ENCODE results near the gene C19orf12. TPM values are rescaled to one million over a fixed set of nuclear protein-coding genes. Genes with fewer than 3 reads are reported as not detected.

C19orf12 gene
- total and polyA plus RNA-seq, 2 of the 13 experiments (the other 11 are each of a cell fraction or from before 2014, with no cell fraction given) = 17.7 to 34.4 TPM

DNA sequence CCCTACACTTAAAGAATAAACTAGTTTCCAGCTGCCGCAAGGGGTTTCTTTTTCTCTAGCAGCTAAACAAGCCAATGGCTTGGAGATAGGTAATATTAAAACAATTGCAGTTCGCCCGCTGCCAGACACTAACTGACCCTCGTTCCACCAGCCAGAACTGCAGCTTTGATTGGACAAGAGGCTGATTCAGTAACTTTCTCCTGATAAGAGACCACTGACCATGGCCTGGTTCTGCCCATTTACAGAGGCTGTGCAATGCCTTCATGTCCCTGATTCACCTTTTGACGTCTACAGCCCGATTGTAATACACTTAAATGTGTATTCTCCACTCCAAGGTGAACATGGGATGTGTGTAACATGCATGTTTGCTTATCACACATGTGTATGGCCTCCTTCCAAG, 12.8 kb upstream of the C19orf12 start:
- no TSS peak for BruUV-seq (replicated peaks)
- no peak for FAIRE-seq

GRCh38 chr19:29724746-29725145, 9.7 kb upstream of the C19orf12 start:
- ATAC-seq (no peak), FAIRE-seq (no peak), DNase-seq (ENCODE audit: low spot score) (no peak)
- 57% methylated on average over 14 of the region's 14 CpGs for WGBS (ENCODE audit: low lambda C conversion rate)
- Histone ChIP-seq H3K27ac (ENCODE audit: extremely low read length, insufficient read depth, low read length) (no peak overlapping the region), H3K9ac (ENCODE audit: insufficient read depth, low read depth, low read length) (no peak overlapping the region), H3K4me2 (ENCODE audit: low read depth, low read length) (no peak overlapping the region), H3K4me1 (ENCODE audit: insufficient read depth, low read length) (no peaks in the 10 kb centered on the region), H2AFZ (ENCODE audit: low read length) (no peak overlapping the region), H3K4me3 (replicated peaks in 1 of 3; ENCODE audit: insufficient read depth in 1 of 3, low read depth in 2 of 3, low read length in 3 of 3) (no peak overlapping the region), H3K79me2 (ENCODE audit: insufficient read depth, low read length) (no peaks in the 10 kb centered on the region), H3K36me3 (replicated peaks in 1 of 2; ENCODE audit: control insufficient read depth in 1 of 2, insufficient read depth in 2 of 2, low read length in 2 of 2) (no peaks in the 10 kb centered on the region), H4K20me1 (ENCODE audit: insufficient read depth, low read length) (no peaks in the 10 kb centered on the region), H3K9me3 (ENCODE audit: low read length) (no peaks in the 10 kb centered on the region), H3K27me3 (ENCODE audit: control insufficient read depth in 1 of 2, insufficient read depth in 2 of 2, low read length in 2 of 2) (peaks cover 1 to 18% of the 10 kb centered on the region in 2 experiments; a peak in 1 of 5 replicates)
- intact Hi-C loops (cut with micrococcal nuclease; ENCODE audit: unreplicated experiment) (no loop called here), in situ Hi-C loops (cut with HindIII; ENCODE audit: extremely low pct_ligation_motif_present, low pct_unique_long_range_greater_than_20kb) (loop anchor here (25.0 kb wide), 1 partner anchor 938 kb away; no protein-coding TSS in a partner anchor)
- ChIA-PET POLR2A (no interaction called here), CTCF (ENCODE audit: low intra/inter-chr PET ratio, low total read pairs) (no interaction called here)
- no peak for TF ChIP-seq BORCS8-MEF2B (CRISPR knock-in tag; IDR thresholded peaks at IDR 0.05)
- TF ChIP-seq HES4 (CRISPR knock-in tag; IDR thresholded peaks at IDR 0.05; ENCODE audit: borderline replicate concordance) = no peak
- TF ChIP-seq ZNF530 (CRISPR knock-in tag; IDR thresholded peaks at IDR 0.05; ENCODE audit: low read depth) = no peak
- TF ChIP-seq, protein P1, sequence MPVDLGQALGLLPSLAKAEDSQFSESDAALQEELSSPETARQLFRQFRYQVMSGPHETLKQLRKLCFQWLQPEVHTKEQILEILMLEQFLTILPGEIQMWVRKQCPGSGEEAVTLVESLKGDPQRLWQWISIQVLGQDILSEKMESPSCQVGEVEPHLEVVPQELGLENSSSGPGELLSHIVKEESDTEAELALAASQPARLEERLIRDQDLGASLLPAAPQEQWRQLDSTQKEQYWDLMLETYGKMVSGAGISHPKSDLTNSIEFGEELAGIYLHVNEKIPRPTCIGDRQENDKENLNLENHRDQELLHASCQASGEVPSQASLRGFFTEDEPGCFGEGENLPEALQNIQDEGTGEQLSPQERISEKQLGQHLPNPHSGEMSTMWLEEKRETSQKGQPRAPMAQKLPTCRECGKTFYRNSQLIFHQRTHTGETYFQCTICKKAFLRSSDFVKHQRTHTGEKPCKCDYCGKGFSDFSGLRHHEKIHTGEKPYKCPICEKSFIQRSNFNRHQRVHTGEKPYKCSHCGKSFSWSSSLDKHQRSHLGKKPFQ (CRISPR knock-in tag; IDR thresholded peaks at IDR 0.05; ENCODE audit: insufficient replicate concordance) = no peak
- no peak for TF ChIP-seq SMAD9 (CRISPR knock-in tag; IDR thresholded peaks at IDR 0.05)
- no peak for TF ChIP-seq CEBPZ (IDR thresholded peaks at IDR 0.05; ENCODE audit: low read length)
- no peak for TF ChIP-seq ZNF331 (CRISPR knock-in tag; IDR thresholded peaks at IDR 0.05)
- no TSS peak for BruUV-seq (replicated peaks)

More for the DNA sequence above, 12.8 kb upstream of the C19orf12 start:
- Histone ChIP-seq H3K4me2 (ENCODE audit: low read depth, low read length) (no peak overlapping the region), H3K27me3 (ENCODE audit: control insufficient read depth in 1 of 2, insufficient read depth in 2 of 2, low read length in 2 of 2) (peaks cover 4 to 24% of the 10 kb centered on the region in 2 experiments; a peak in 3 of 5 replicates), H2AFZ (ENCODE audit: low read length) (no peak overlapping the region), H3K36me3 (replicated peaks in 1 of 2; ENCODE audit: control insufficient read depth in 1 of 2, insufficient read depth in 2 of 2, low read length in 2 of 2) (no peaks in the 10 kb centered on the region), H3K27ac (ENCODE audit: extremely low read length, insufficient read depth, low read length) (no peak overlapping the region), H3K4me1 (ENCODE audit: insufficient read depth, low read length) (no peaks in the 10 kb centered on the region), H3K9ac (ENCODE audit: insufficient read depth, low read depth, low read length) (no peak overlapping the region), H3K79me2 (ENCODE audit: insufficient read depth, low read length) (no peaks in the 10 kb centered on the region), H4K20me1 (ENCODE audit: insufficient read depth, low read length) (no peaks in the 10 kb centered on the region), H3K9me3 (ENCODE audit: low read length) (no peaks in the 10 kb centered on the region), H3K4me3 (replicated peaks in 1 of 3; ENCODE audit: insufficient read depth in 1 of 3, low read depth in 2 of 3, low read length in 3 of 3) (no peak overlapping the region)
- ATAC-seq (no peak), DNase-seq (ENCODE audit: low spot score) (no peak)
- in situ Hi-C loops (cut with HindIII; ENCODE audit: extremely low pct_ligation_motif_present, low pct_unique_long_range_greater_than_20kb) (loop anchor here (25.0 kb wide), 1 partner anchor 934 kb away; no protein-coding TSS in a partner anchor), intact Hi-C loops (cut with micrococcal nuclease; ENCODE audit: unreplicated experiment) (no loop called here)
- ChIA-PET POLR2A (no interaction called here), CTCF (ENCODE audit: low intra/inter-chr PET ratio, low total read pairs) (no interaction called here)
- 17% methylated on average over 6 of the region's 6 CpGs for WGBS (ENCODE audit: low lambda C conversion rate)
- TF ChIP-seq ZBTB7A (CRISPR knock-in tag; IDR thresholded peaks at IDR 0.05) = no peak
